HG02870 (cell line): ENCODE data around the gene IGFN1.
A peak's percentile ranks its signal among the peaks of the same experiment; 100 is the strongest.
"Not testable (repeated sequence)": the region's sequence is repeated elsewhere in the genome, so short reads cannot be mapped to it uniquely, and the experiment has no call there.

Source experiments
- ATAC-seq: cut with Tn5 transposase; IDR thresholded peaks from one replicate; pipeline ENCODE4 v1.9.1; 2021; ENCODE audit warnings: mild to moderate bottlenecking, moderate library complexity; ENCODE audit not compliant: unreplicated experiment

The IGFN1 gene

DNA sequence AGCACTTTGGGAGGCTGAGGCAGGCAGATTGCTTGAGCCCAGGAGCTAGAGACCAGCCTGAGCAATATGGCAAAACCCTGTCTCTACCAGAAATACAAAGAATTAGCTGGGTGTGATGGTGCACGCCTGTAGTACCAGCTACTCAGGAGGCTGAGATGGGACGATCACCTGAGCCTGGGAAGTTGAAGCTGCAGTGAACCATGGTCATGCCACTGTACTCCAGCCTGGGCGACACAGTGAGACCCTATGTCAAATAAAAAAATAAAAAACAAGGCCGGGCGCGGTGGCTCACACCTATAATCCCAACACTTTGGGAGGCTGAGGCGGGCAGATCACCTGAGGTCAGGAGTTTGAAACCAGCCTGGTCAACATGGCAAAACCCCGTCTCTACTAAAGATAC, 27.6 kb upstream of the IGFN1 start:
- not testable (repeated sequence) for ATAC-seq

DNA sequence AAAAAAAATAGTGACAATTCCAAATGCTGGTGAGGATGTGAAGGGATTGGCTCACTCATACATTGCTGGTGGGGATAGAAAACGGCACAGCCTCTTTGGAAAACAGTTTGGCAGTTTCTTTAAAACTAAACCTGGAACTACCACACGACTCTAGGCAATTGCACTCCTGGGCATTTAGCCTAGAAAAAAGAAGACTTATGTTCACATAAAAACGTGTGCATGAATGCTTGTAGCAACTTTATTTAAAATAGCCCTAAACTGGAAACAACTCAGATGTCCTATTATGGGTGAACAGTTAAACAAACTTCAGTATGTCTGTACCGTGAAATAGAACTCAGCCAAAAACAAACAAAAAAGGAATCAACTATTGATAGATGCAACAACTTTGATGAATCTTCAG, 26.9 kb upstream of the IGFN1 start:
- no peak for ATAC-seq

DNA sequence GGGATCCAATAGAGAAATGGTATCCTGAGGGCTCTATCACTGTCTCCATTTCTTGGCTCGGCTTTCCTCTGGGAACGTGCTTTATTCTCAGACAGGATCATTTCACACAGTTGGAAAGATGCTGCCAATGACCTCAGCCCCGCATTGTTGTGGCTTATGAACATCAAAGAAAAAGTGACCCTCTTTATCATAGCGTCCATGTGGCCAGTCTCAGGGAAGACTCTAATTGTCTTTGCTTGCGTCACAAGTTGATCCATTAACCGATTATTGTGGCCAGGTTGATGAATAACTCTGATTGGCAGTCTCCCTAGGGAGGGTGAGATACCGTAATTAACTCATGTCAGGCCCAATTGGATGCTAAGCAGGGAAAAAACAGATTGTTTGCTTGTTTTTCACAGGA, 26.0 kb upstream of the IGFN1 start:
- ATAC-seq = no peak

DNA sequence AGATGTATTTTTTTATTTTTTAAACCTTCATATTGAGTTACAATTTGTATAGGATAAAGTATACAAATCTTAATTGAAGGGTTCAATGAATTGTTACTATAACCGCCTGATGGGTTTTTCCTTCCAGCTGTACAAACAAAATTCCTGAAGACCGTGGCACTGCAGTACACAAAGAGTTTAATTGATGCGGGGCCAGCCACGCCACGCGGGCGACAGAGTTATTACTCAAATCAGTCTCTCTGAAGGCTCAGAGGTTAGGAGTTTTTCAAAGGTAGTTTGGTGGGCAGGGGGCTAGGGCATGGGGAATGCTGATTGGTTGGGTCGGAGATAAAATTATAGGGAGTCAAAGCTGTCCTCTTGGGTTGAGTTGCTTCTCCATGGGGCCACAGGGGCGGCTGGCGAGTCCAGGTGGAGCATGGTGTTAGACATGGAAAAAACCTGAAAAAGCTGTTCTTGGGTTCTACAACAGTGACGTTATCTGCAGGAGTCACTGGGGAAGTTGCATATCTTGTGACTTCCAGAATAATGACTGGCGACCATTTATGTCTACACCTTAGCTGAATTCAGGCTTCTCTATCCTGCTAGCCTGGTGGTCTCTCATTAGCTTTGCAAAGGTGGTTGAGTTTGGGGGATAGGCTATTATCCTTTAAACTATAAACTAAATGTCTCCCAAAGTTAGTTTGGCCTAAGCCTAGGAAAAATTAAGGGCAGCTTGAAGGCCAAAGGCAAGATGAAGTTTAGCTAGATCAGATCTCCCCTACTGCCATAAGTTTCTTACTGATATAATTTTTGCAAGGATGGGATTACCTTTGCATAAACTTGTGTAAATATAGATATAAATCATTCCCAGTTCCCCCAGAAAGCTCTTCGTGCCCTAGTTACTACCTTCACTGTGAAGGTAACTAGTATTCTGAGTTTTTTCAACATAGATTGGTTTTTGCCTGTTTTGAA, 23.3 kb upstream of the IGFN1 start:
- ATAC-seq = no peak

DNA sequence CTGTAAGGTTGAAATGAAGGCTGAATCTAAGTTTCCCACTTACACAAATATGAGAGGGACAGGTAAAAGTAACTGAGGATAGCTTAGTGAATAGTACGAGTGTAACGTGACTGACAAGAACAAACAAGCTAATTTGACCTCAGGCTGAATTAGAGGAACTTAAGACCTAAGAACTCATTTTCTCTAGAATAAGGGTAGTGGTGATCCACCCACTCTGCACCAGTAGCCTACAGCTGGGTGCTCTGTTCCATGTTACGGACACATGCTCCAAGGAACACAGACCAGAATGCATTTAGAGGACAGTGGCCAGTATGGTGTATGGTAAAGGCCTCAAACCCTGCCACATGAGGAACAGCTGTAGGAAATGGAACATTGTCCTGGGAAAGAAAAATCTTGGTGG, 21.4 kb upstream of the IGFN1 start:
- ATAC-seq = no peak

DNA sequence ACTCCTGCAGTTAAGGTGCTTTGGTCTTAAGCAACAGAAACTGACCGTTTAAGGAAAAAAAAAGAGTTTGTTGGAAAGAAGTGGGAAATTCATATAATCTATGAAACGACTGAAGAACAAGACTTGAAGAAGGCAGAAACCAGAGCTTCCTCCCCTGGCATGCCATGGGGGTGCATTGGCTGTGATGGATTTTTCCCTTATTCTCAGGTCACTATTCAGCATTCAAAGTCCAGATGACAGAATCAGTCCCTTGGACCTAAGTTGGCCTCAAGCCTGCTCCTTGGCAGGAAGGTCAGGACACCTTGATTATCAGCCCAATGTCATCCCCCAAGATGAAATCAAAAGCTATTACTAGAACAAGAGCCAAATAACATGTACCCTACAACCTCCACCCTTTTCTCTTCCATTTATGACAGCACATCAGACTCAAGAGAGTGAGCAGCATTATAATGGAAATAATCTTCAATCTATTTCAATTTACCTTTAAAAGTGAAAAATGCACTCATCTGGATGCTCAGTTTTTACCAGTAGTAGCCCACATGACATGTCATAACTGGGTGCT, 20.6 kb upstream of the IGFN1 start:
- ATAC-seq = no peak

DNA sequence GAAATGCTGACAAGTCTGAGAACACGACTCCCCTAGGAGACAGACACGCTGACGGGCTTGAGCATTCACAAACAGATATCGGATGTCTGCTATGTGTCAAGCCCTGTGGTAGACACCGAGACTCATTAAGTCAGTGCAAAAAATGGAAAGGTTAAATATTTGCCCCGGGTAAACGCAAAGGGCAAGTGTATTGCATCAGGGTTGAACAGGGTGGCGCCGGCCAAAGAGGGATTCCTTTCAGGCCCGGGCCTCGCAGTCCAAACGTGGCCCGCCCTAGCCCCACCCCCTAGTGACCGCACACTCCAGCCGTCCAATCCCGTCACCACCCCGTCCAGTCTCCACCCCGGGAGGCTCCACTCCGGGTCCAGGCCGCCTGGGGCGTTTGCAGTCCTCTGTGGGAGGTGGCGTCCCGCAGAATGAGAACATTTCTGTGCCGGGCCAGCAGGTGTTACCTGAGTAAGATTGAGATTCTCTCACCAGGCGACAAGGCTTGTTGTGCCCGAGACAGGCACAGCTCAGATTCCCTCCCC, 20.0 kb upstream of the IGFN1 start:
- peak; percentile 94 for ATAC-seq

DNA sequence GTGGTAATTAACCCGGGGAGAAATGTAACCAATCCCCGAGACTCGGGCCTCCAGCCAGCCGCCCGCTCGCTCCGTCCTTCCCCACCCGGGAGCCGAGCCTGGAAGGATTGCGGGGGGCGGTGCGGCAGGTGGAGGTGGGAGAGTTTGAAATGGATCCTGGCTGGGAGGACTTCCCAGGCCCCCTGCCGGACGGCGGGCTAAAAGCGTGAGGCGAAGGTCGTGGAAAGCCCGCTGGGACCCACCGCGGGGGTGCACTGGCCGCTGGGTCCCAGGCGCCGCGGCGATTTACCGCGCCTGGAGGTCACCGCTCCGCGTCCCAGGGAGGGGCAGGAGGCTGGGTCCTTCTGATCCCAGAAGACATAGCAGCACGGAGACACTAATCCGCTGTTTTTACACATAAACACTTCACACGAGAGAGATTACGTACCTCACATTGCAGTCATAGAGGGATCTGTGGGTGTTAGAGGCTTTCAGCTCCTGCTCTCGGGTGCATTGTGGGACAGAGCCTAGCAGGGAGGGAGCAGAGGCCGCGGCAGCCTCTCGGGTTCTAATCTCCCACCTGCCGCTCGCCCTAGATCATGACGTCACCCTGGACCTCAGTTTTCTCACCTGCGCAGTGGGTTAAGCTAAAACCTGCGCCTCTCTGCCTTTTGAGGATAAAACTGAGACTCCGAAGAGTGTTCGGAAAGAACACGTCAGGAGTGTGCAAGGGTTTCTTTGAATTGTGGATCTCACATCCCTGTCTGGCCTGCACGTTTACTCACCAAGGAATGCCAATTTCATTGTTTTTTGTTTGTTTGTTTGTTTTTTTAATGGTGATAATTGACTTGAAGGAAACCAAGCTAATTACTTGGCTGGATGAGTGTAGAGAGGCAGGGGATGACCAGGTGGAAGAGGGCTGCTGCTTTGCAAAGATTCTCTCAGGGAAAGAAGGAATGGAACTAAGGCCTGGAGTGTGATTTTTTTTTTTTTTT, 19.3 kb upstream of the IGFN1 start:
- ATAC-seq = peak; percentile 50

DNA sequence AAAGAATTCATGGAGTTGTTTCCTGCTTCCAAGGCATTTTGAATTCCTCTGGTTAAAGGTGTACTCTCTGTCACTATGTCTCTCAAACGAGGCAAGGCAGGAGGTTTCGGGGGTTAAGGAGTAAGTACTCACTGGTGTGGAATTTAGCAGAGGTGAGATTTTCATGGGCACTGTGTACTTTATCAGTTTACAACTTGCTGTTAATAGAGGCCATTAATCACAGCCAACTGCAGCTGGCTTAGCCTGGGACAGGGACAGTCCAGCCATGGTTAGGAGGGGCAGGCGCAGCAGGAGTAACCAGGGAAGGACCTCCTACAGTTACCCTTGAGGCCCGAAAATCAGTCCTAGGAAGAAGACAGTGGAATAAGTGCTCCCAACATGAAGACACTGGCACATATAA, 18.3 kb upstream of the IGFN1 start:
- no peak for ATAC-seq

DNA sequence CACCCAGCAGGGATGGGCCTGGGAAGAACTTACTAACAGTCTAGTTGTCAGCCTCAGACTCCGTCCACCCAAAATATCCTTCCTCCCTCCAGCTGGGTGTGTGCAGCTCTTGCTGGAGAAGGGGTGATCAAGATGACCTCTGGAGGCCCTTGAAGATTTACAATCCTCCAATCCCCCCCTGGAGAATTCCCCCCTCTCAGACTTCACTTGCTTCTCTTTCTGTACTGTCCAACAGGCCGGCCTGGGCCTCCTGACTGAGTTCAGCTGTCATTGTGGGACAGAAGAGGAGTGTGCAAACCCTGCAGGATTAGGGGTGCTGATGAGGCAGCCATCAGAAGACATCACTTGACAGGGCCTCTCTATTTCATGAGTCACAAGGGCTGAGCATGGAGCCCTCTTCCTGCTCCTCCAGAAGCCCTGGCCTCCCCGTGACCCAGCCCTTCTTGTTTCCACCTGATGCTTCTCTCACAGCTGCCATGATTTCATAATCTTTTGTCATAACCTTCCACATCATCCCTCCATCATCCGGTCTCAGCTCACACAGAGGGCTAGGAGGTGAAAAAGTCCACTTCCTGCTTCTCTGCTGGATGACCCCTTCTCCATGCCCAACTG, 17.5 kb upstream of the IGFN1 start:
- no peak for ATAC-seq

DNA sequence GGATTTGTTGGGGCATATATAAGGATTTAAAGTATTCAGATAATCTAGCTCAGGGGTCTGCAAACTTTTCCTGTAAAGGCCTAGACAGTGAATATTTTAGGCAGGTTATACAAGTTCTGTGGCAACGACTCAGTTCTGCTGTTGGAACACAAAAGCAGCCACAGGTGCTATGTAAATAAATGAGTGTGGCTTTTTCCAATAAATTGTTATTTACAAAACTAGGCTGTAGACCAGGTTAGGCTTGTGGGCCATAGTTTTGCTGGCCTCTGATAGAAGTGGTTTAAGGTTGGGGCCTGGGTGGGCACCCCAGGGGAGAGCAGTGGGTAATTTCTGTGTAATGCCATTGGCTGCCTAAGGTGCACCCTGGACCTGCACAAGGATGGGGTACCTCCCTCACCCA, 16.9 kb upstream of the IGFN1 start:
- no peak for ATAC-seq

DNA sequence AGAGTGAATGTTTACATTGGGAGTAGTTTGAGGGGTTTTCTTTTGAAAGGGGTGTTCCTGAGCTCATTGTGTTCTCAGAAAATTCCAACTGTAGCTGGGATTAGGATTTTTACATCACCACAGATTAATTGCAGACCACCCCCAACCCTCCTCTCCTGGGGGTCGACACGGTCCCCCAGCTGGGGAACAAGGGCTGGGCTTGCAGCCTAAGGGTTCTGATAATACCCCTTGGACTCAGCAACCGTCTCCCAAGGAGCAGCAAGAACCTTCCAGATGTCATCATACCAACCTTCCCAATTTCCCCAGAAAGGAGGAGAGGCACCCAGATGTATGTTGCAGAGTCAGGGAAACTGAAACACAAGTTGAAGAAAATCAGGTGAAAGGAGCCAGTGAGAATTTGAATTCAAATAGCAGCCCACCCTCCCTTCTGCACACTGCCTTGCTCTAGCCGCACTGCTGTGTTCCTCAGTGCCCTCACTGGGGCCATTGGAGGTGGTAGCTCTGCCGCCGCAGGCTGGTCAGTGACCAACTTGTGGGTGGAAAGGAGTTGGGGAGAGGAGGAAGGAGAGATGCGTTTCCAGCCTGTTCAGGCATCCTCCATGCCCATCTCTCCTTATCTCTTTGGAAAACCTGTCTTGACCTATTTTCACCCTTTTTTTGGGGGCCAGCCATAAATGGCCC, 14.7 kb upstream of the IGFN1 start:
- no peak for ATAC-seq

DNA sequence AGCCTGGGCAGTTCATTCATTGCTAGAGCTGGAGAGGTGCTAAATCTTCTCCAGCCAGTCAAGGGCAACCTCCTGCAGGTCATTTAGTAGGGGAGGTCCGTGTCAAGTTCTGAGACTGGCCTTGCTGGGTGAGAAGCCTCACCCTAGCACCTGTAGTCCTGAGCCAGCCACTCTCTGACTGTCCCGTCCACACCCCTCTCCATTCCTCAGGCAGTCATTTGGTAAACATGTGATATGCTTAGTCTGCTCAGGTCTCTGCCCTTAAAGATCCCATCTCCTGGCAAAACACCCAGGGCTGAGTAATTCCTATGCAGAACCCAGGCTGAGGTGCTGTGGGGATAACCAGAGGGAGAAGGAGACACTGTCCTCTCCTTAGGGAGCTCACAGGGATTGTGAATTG, 13.7 kb upstream of the IGFN1 start:
- ATAC-seq = no peak

DNA sequence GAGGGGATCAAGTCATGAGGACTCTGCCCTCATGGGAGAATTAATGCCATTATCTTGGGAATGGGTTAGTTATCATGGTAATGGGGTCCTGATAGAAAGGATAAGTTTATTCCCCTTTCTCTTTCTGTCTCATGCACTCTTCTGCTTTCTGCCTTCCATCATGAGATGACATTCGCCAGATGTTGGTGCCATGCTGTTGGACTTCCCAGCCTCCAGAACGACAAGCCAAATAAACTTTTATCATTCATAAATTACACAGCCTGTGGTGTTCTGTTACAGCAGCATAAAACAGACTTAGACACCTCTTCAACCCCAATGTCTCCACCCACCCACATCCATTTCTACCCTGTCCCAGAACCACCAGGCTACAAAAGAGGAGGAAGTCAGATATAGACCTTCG, 11.9 kb upstream of the IGFN1 start:
- ATAC-seq = no peak

DNA sequence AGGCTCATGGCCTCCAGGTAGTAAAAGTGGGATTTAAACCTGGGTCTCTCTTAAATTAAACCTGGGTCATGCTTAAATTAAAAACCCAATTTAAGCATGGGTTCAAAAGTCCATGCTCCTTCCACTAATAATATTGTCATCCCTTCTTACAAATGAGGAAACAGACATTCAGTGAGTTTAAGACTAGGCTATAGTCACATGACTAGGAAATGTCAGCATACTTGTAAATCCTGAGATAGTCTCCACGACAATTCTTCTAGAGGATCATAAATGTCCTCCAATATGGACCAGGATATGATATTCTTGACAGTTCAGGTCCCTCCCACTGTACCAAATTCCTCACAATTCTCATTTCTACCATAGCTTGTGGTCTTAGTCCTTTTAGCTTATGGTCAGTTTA, 10.5 kb upstream of the IGFN1 start:
- no peak for ATAC-seq

DNA sequence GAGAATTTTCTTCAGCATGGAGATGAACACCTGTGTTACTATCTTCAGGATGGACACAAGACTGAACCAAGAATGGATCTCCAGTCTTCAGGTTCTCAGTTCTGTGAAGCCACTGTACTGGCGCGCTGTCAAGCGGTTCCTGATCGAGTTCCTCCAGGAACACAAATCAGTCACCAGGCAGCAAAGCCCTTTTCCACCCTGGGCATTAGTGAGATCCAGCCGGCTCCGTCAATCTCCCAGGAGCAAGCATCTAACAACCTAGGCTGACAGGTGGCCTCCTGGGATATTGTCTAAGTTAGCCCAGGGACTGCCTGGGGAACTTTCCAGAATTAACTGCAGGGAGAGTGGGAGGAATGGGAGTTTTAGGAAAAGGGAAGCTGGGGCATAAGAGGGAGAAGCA, 9.7 kb upstream of the IGFN1 start:
- ATAC-seq = no peak

DNA sequence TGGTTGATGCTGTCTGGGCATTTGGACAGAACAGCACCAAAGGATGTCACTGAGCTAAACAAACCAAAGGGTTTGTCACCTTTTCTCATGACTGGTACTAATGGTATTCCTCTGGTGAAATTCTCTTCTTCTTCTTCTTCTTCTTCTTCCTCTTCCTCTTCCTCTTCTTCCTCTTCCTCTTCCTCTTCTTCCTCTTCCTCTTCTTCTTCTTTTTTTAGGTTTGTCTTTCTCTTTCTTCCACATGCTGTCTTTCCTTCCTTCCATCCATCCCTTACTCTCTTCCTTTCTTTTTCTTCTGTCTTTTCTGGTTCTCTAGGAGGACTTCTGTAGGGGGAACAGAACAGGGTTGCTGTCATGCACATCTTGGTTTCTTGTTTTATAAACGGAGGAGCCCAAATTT, 9.3 kb upstream of the IGFN1 start:
- no peak for ATAC-seq

DNA sequence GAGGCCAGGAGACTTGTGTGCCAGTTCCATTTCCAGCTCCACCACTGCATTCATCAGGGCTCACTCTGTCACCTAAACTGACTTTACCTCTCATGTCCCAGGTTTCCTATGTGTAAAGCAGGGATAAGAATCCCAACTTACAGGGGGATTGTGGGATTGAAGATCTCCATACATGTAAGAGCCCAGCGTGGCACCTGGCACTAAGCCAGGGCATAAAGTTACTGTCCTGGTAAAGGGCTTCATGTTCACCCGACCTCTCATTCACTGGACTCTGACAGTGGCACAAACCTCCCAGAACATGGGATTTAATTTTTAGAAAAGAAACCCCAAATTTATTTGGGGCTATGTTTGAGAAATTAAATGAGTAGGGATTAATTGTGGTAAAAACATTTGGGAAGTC, 8.9 kb upstream of the IGFN1 start:
- ATAC-seq = no peak

DNA sequence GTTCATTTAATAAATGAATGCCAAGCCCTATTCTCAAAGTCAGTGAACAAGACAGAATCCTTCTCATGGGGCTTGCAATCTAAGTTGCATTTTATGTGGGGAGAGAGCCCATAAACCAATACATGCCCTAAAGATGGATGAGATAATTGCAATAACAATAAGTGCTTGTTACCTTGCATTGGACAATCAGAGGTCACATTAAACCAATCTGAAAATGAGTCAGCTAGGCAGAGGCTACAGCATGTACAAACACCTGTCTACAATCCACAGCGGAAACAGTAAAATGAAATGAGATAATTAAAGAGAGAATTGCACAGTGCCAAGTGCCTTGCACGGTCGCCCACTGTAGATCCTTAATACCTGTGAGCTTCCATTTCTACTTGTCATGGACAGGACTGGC, 7.4 kb upstream of the IGFN1 start:
- no peak for ATAC-seq

DNA sequence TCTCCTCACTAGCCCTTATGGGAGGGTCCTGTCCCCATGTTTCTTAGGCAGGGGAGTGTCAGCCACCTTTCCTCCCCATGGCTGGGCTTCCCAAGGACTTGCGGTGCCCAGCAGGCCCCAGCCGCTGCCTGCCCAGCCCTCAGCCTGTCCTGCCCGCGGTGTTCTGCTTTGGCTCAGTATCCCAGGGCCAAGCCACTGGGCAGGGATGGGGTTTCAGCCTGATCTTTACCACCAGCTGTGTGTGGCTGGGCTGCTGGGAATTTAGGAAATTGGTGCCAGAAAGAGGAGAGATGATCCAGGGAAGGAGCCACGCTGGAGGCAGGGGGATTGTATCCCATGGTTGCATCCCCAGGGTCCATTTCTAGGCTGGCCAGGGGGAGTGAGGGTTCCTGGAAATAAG, 6.9 kb upstream of the IGFN1 start:
- no peak for ATAC-seq
